Peyer's patch (tissue), 4 donors: ENCODE measurements around the gene AQP6.

ENCODE experiments used
- CTCF ChIP-seq, 6 experiments: fragments of 450-650 bp in 4 of 6; fragments of 200-600 bp in 2 of 6; sonication (generic) in 1 of 6; IDR thresholded peaks; one replicate each; pipeline ENCODE4 v1.5.1; 2017 to 2019; ENCODE audit warnings: antibody characterized with exemption in 6 of 6, mild to moderate bottlenecking in 3 of 6, moderate library complexity in 1 of 6
- POLR2A ChIP-seq, 2 donors: fragments of 450-650 bp; IDR thresholded peaks; one replicate each; pipeline ENCODE4 v1.5.1; 2017; ENCODE audit warnings: antibody characterized with exemption in 2 of 2, mild to moderate bottlenecking in 2 of 2, moderate library complexity in 2 of 2

GRCh38 chr12:50022903-50023302, 50.2 kb downstream of the AQP6 start:
- TF ChIP-seq POLR2A (IDR thresholded peaks at IDR 0.05): no peak
- no peak for TF ChIP-seq CTCF (IDR thresholded peaks at IDR 0.05)
